GM12878 (cell line): ENCODE data around the gene LYSMD2. TPM values are rescaled to one million over a fixed set of nuclear protein-coding genes. Genes with fewer than 3 reads are reported as not detected.
A peak's percentile ranks its signal among the peaks of the same experiment; 100 is the strongest.

Source experiments
- ATF3 ChIP-seq: IDR thresholded peaks from 2 replicates; pipeline ENCODE4 v1.6.1; 2011; ENCODE audit warnings: low read depth, mild to moderate bottlenecking, low read length, moderate library complexity, borderline replicate concordance; ENCODE audit errors: extremely low read depth
- BACH1 ChIP-seq: fragments of 450-650 bp; IDR thresholded peaks from 2 replicates; pipeline ENCODE4 v1.6.1; 2017; ENCODE audit warnings: mild to moderate bottlenecking, borderline replicate concordance
- BHLHE40 ChIP-seq, 2 experiments: fragments of 450-650 bp in 1 of 2; IDR thresholded peaks; 2 replicates each; pipeline ENCODE4 v1.6.1; 2011 to 2017; ENCODE audit warnings: low read depth in 2 of 2, borderline replicate concordance in 1 of 2, improper control_type of control experiment in 1 of 2, low read length in 1 of 2, mild to moderate bottlenecking in 1 of 2
- BRCA1 ChIP-seq: IDR thresholded peaks from 2 replicates; pipeline ENCODE4 v1.6.1; 2011; ENCODE audit warnings: low read depth, low read length, improper control_type of control experiment
- CBX5 ChIP-seq: sonication (generic); IDR thresholded peaks from 2 replicates; pipeline ENCODE4 v1.6.1; 2016; ENCODE audit warnings: low read depth, moderate library complexity, mild to moderate bottlenecking, inconsistent platforms
- CEBPB ChIP-seq, 2 experiments: fragments of 150-350 bp in 1 of 2; IDR thresholded peaks; 2 replicates each; pipeline ENCODE4 v1.6.1; 2012 to 2014; ENCODE audit warnings: low read depth in 2 of 2, low read length in 2 of 2, borderline replicate concordance in 1 of 2, inconsistent platforms in 1 of 2
- DPF2 ChIP-seq: fragments of 450-650 bp; IDR thresholded peaks from 2 replicates; pipeline ENCODE4 v1.6.1; 2017; ENCODE audit warnings: mild to moderate bottlenecking
- EED ChIP-seq: sonication (generic); IDR thresholded peaks from 2 replicates; pipeline ENCODE4 v1.6.1; 2016; ENCODE audit warnings: antibody characterized with exemption, low read depth
- EGR1 ChIP-seq, 2 experiments: IDR thresholded peaks; 1 replicate in 1 of 2; 2 replicates in 1 of 2; pipeline ENCODE4 v1.6.1; 2011 to 2012; ENCODE audit warnings: low read depth in 2 of 2, low read length in 2 of 2, borderline replicate concordance in 1 of 2, mild to moderate bottlenecking in 1 of 2, moderate library complexity in 1 of 2
- ETV6 ChIP-seq, 2 experiments: fragments of 450-650 bp in 1 of 2; IDR thresholded peaks in 1 of 2; conservative IDR thresholded peaks in 1 of 2; 2 replicates each; pipeline ENCODE4 v1.6.1; 2014; ENCODE audit warnings: antibody characterized with exemption in 1 of 2, borderline replicate concordance in 1 of 2, low read depth in 1 of 2, mild to moderate bottlenecking in 1 of 2, moderate library complexity in 1 of 2
- IKZF2 ChIP-seq, 2 experiments: fragments of 450-650 bp; IDR thresholded peaks; 2 replicates each; pipeline ENCODE4 v1.6.1; 2017; ENCODE audit warnings: mild to moderate bottlenecking in 2 of 2, moderate library complexity in 2 of 2
- NKRF ChIP-seq: fragments of 450-650 bp; conservative IDR thresholded peaks from 2 replicates; pipeline ENCODE4 v1.6.1; 2017; ENCODE audit warnings: mild to moderate bottlenecking, moderate library complexity
- NR2C1 ChIP-seq: fragments of 450-650 bp; IDR thresholded peaks from 2 replicates; pipeline ENCODE4 v1.6.1; 2017; ENCODE audit warnings: antibody characterized with exemption, mild to moderate bottlenecking, moderate library complexity
- RAD21 ChIP-seq: IDR thresholded peaks from 2 replicates; pipeline ENCODE4 v1.6.1; 2011; ENCODE audit warnings: mild to moderate bottlenecking, low read depth, low read length, moderate library complexity; ENCODE audit not compliant: insufficient read depth
- RAD51 ChIP-seq: fragments of 450-650 bp; IDR thresholded peaks from 2 replicates; pipeline ENCODE4 v1.6.1; 2016; ENCODE audit warnings: moderate library complexity, mild to moderate bottlenecking, inconsistent platforms
- SIN3A ChIP-seq: IDR thresholded peaks from 2 replicates; pipeline ENCODE4 v1.6.1; 2012; ENCODE audit warnings: low read depth, low read length, improper control_type of control experiment
- SMAD5 ChIP-seq: IDR thresholded peaks from 2 replicates; pipeline ENCODE4 v1.6.1; 2016; ENCODE audit warnings: antibody characterized with exemption, low read depth
- SMARCA5 ChIP-seq: fragments of 450-650 bp; IDR thresholded peaks from 2 replicates; pipeline ENCODE4 v1.6.1; 2017; ENCODE audit warnings: mild to moderate bottlenecking
- STAT1 ChIP-seq: fragments of 450-650 bp; conservative IDR thresholded peaks from 2 replicates; pipeline ENCODE4 v1.6.1; 2014; ENCODE audit warnings: antibody characterized with exemption, mild to moderate bottlenecking
- TAF1 ChIP-seq: IDR thresholded peaks from 2 replicates; pipeline ENCODE4 v1.6.1; 2011; ENCODE audit warnings: mild to moderate bottlenecking, low read depth, low read length, borderline replicate concordance
- TARDBP ChIP-seq: IDR thresholded peaks from 2 replicates; pipeline ENCODE4 v1.6.1; 2016; ENCODE audit warnings: borderline replicate concordance
- YBX1 ChIP-seq: fragments of 450-650 bp; IDR thresholded peaks from 2 replicates; pipeline ENCODE4 v1.6.1; 2016; ENCODE audit warnings: antibody characterized with exemption
- YY1 ChIP-seq: IDR thresholded peaks from 2 replicates; pipeline ENCODE4 v1.6.1; 2011; ENCODE audit warnings: low read depth, mild to moderate bottlenecking, low read length
- ZNF217 ChIP-seq: fragments of 450-650 bp; IDR thresholded peaks from 2 replicates; pipeline ENCODE4 v1.6.1; 2017; ENCODE audit warnings: antibody characterized with exemption, mild to moderate bottlenecking
- ZNF24 ChIP-seq: fragments of 450-650 bp; IDR thresholded peaks from 2 replicates; pipeline ENCODE4 v1.6.1; 2017; ENCODE audit warnings: antibody characterized with exemption, mild to moderate bottlenecking
- ZZZ3 ChIP-seq: IDR thresholded peaks from 2 replicates; pipeline ENCODE4 v1.6.1; 2011; ENCODE audit warnings: low read depth; ENCODE audit not compliant: control insufficient read depth, insufficient read length
- polyA plus RNA-seq, 11 experiments: library from polyadenylated mRNA; depleted of rRNA in 4 of 11; unstranded in 6 of 11; stranded (reverse) in 5 of 11; fragments of >200 nt; fragmentation: Nextera tagmentation in 4 of 11; fragmentation: Illumina TruSeq in 1 of 11; extraction: Ambion mirVana in 4 of 11; extraction: Trizol in 1 of 11; gene quantifications; 1 replicate in 1 of 11; 2 replicates in 10 of 11; pipeline versions ENCODE4 v1.2.1 to v1.2.3, GENCODE V29; 2011 to 2016; ENCODE audit warnings: inconsistent platforms in 2 of 11, missing spikeins in 2 of 11, low read depth in 1 of 11
- total RNA-seq, 4 experiments: library from RNA; depleted of rRNA in 3 of 4; stranded (reverse); fragments of >200 nt in 3 of 4; fragmentation: Illumina TruSeq in 1 of 4; extraction: Trizol in 1 of 4; gene quantifications; 2 replicates each; pipeline versions ENCODE4 v1.2.1 to v1.2.3, GENCODE V29; 2013 to 2021

Gene LYSMD2
- total and polyA plus RNA-seq, 10 of the 15 experiments (the other 5 are each of a cell fraction or from before 2014, with no cell fraction given) = 30.5 to 61.3 (median 45.4) TPM

GRCh38 chr15:51737522-51738305 is at the start of gene LYSMD2 (continued):
- TF ChIP-seq CBX5 (0 out of 2 replicates have a peak, but pooled peaks have one; percentile 43), DPF2 (peak; percentile 88), TARDBP (peak; percentile 26; the same call in 1 of the 2 replicates), YY1 (peak; percentile 76), ZNF24 (no peak), EED (no peak), TAF1 (no peak), ZNF217 (peak; percentile 69; the same call in 1 of the 2 replicates), YBX1 (no peak), RAD51 (no peak), RAD21 (no peak), SMAD5 (0 out of 2 replicates have a peak, but pooled peaks have one; percentile 46), NKRF (peak; percentile 74; the same call in 1 of the 2 replicates), NR2C1 (0 out of 2 replicates have a peak, but pooled peaks have one; percentile 9), ZZZ3 (no peak), BRCA1 (no peak), IKZF2 (IDR thresholded peaks at IDR 0.05) (no peak), CEBPB (IDR thresholded peaks at IDR 0.05; ENCODE audit: borderline replicate concordance in 1 of 2, low read depth in 2 of 2, low read length in 2 of 2) (no peak), STAT1 (0 out of 2 replicates have a peak, but pooled peaks have one; percentile 66), SIN3A (no peak), BACH1 (peak; percentile 67; the same call in 1 of the 2 replicates), BHLHE40 (IDR thresholded peaks at IDR 0.05; ENCODE audit: borderline replicate concordance in 1 of 2, low read depth in 2 of 2, low read length in 1 of 2) (peak; percentile 28 to 52; a peak in 2 of 4 replicates), SMARCA5 (peak; percentile 75; the same call in 1 of the 2 replicates), EGR1 (IDR thresholded peaks at IDR 0.05; ENCODE audit: borderline replicate concordance in 1 of 2, low read depth in 2 of 2, low read length in 2 of 2) (peak in 1 of 2 experiments; percentile 96; a peak in 2 of 3 replicates), ETV6 (conservative IDR thresholded peaks at IDR 0.05 in 1 of 2, IDR thresholded peaks at IDR 0.05 in 1 of 2; ENCODE audit: borderline replicate concordance in 1 of 2, low read depth in 1 of 2) (peak in 1 of 2 experiments; percentile 30; a peak in 1 of 4 replicates), ATF3 (no peak)
